Kidney tubule cell (primary cell): ENCODE data around the gene C2orf68.
A peak's percentile ranks its signal among the peaks of the same experiment; 100 is the strongest.
"Not testable (repeated sequence)": the region's sequence is repeated elsewhere in the genome, so short reads cannot be mapped to it uniquely, and the experiment has no call there.

ENCODE experiments used
- DNase-seq: peaks from one replicate; pipeline ENCODE4 v3.0.0-alpha.2; 2018; ENCODE audit warnings: low spot score

The C2orf68 gene

DNA sequence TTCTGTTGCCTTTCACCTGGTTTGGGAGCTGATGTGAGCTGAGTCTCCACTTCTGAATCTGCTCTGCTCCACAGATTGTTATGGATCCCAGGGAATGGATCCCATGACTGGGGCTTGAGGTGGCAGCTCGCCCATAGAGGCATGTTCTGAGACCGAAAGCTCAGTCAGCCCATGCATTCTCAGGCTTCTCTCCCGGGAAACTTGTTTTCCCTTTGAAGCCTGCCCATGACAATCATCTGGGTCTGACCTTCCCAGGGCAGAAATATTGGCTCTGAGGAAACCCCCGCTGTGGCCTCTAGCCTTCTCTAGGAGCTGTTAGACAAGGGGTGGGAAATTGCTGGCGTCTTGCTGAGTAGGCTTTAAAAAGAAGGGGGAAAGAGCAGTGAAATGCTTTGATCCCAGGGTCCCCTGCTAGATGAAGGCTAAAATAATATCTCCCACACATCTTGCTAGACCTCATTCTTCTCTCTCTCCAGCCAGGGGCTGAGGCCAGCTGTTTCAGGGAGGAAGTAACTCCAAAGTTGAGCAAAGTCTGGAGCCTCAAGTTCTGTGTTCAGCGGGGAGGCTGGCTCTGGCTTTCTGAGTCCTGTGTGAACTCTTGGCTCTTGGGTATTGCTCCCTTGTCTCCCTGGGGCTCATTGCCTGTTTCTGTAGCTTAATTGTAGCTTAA lies 32.5 kb downstream of the C2orf68 start:
- no peak for DNase-seq

DNA sequence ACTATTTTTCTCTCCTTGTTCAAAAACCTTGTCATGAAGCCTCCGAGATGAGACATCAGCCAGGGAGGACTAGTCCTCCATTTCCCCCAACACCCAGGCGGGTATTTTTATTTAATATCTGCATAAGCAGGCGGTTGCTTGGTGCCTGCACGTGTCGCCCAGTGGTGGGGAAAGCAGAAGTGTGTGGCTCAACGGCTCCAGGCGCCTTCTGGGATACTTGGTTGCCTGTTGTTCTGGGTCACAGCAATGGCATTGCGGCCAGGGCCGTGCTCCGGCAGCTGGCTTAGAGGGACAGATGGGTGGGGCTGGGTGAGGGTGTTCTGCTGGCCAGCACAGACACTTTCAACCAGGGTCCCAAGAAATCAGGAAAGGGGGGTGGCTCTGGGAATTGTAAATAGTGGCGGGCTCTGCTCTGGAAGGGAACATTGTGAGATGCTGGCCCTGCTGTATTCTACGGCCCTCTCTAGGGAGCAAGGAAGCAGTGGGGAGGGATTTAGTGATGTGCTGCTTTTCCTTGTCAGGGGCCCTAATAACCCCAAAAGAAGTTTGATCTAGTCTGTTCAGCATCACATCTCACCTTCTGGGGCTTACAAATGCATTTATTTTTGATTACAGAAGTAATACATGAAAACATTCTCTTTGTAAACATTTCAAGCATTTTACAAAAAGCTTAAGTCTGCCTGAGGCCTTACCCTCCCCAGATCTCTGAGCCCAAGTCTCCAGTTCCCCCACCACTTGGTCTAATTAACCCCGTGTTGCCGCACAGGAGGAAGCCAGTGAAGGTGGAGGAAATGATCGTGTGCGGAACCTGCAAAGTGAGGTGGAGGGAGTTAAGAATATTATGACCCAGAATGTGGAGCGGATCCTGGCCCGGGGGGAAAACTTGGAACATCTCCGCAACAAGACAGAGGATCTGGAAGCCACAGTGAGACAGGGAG lies 33.4 kb downstream of the C2orf68 start:
- peak; percentile 44 for DNase-seq

DNA sequence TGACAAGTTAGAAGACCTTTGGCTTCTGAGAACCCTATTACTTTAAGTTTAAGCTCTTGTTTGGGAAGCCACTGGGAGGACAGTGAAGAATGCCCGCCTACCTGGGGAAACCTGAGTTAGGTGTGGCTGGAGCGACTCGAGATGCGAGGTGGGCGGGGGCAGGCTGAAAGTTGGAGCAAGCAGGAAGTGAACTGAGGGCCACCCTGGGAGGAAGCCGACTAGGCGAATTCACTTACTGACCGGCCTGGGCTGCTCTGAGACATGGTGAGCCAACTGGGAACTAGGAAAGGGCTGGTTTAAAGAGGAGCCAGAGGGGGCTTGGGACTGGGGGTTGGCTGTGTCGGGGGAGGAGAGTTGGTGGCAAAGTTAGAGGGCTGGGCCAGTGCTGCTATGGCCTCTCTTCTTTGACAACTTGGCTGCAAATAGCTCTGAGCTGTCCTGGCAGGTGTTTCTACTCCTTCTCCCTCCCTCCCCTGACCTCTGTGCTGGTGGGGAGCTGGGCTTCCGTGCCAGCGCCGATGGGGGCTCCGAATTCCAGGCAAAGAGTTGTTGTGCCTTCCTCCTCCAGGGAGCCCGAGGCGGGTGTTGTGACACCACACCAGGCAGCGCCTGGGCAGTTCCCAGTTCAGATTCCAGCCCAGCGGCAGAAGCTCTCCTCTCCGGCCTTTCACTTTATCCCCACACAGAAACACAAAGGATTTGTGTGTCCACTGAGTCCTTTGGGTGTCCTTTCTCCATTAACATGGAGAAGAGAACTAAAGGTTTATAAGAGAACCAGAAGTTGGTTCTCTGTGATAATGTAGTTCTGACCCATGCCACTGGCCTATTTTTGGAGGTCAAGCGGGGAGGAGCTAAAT lies 34.3 kb downstream of the C2orf68 start, which contains the start of gene VAMP8:
Gene VAMP8 (plus strand): TSS at position 201 of the 857 bp plus-strand sequence. CDS start 61 bp downstream, at position 262.
- peak; percentile 81 for DNase-seq

DNA sequence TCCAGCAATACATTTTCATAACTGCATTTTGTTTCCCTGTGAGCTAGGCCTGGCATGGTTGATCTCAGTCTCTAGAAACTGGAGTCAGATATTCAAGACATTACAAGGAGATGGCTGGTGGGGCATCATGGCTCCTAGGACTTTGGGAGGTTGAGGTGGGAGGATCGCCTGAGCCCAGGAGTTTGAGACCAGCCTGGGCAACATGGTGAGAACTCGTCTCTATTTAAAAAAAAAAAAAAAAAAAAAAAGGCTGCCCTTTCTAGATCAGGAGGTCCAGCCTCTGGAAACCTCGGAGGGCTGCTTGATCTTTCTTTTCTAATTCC lies 34.8 kb downstream of the C2orf68 start:
- no peak for DNase-seq

- DNase-seq: no peak
These were observed 36.1 kb downstream of the C2orf68 start for GRCh38 chr2:85575739-85576138.

- no peak for DNase-seq
These were observed 45.6 kb downstream of the C2orf68 start for GRCh38 chr2:85566265-85566664.

- DNase-seq: no peak
These were observed 47.7 kb downstream of the C2orf68 start for GRCh38 chr2:85564144-85564563.

- peak; percentile 95 for DNase-seq
These were observed 50.3 kb downstream of the C2orf68 start, which contains the start of gene GGCX for GRCh38 chr2:85561280-85562212. Gene GGCX (minus strand): TSS chr2:85561493. CDS start chr2:85561428, 65 bp downstream.

DNA sequence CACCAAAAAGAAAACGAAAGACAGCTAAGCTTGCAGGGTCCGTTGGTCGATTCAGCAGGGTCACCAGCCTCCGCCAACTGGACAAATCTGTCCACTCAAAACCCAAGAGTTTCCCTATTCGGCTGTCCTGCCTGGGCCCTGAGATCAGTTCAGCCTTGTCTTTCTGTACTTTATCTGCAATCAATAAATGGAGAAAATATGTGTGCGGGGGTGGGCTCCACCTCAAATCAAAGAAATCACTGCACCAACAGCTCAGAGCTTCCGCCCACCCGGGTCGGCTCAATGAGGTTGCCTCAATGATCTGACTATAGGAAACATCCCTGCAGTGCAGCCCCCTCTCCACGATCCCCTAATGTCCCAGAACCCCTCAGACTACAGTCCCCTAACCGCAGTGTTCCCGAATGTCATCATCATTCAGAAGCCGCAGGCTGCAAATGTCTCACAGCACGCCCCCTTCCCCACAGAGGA lies 51.0 kb downstream of the C2orf68 start:
- no peak for DNase-seq

GRCh38 chr2:85560403-85560726 lies 51.5 kb downstream of the C2orf68 start:
- not testable (repeated sequence) for DNase-seq

DNA sequence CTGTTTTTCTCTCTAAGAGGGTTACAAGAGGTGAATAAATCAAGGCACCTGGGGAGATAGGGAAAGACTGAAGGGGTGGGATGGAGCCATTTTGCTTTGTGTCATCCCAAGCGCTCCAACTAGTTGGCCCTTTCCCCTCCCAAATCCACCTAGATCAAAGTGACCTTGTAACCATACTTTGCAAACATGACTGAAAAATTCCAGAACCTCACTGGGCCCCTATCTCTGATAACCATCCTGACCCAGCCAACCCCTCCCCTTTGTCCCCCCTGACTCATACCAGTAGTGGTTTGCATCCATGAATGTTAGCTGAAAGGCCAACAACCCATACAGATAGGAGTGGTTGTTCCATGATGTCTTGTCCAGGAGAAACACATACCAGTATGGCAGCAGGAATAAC lies 53.7 kb downstream of the C2orf68 start:
- DNase-seq: no peak

GRCh38 chr2:85557130-85557529 lies 54.7 kb downstream of the C2orf68 start:
- no peak for DNase-seq
